VCaP (cell line): Measurements from ENCODE around the gene MVD.
A peak's percentile ranks its signal among the peaks of the same experiment; 100 is the strongest.

ENCODE experiments used
- H3K27ac ChIP-seq: fragments of 450-650 bp; 2 replicates; pipeline ENCODE4 v1.5.1; 2017
- CTCF ChIP-seq: fragments of 450-650 bp; conservative IDR thresholded peaks from 2 replicates; pipeline ENCODE4 v1.5.1; 2017; ENCODE audit warnings: mild to moderate bottlenecking, moderate library complexity

MVD gene

GRCh38 chr16:88685156-88686061 lies 22.5 kb upstream of the MVD start:
- TF ChIP-seq CTCF = no peak; the same call in 1 of the 2 replicates
- no peak overlapping the region for H3K27ac ChIP-seq

GRCh38 chr16:88684569-88685155 lies 21.8 kb upstream of the MVD start:
- no peak overlapping the region for H3K27ac ChIP-seq
- TF ChIP-seq CTCF = no peak

DNA sequence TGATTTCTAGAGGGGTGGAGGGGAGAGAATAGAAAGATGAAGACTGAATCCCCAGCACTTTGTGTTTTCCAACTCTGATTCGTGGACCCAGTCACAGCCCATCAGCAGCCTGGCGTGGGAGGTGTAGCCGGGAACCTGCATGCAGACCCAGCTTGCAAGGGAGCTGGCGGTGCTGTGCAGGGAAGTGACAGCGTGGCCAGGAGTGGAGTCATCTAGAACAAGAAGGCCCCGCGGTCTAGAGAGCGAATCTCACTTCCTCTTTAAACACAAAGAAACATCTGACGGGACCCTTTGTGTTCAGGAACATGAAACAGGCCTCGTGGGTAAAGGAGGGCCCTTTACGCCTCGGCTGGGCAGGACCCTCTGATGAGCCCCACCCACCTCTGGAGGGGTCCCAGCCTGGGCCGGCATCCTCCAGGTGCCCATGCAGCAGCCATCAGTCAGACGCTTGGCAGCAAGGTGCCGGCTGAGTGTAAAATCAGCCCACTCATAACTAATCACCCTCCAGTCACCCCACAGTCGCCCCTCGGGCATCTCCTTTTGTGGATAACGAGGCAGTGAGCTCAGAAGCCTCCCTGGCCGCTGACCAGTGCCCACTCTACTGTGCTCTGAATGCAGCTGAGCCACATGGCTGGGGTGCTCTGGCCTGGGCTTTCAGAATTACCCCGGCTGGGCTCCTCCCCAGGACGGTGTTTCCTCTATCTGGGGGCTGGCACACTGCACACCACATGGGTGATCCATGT lies 19.0 kb upstream of the MVD start:
- H3K27ac ChIP-seq = no peak overlapping the region

GRCh38 chr16:88681084-88681680 lies 18.3 kb upstream of the MVD start:
- peak; percentile 59 for TF ChIP-seq CTCF
- H3K27ac ChIP-seq = no peak overlapping the region

More for the DNA sequence above, 19.0 kb upstream of the MVD start:
- TF ChIP-seq CTCF = no peak

DNA sequence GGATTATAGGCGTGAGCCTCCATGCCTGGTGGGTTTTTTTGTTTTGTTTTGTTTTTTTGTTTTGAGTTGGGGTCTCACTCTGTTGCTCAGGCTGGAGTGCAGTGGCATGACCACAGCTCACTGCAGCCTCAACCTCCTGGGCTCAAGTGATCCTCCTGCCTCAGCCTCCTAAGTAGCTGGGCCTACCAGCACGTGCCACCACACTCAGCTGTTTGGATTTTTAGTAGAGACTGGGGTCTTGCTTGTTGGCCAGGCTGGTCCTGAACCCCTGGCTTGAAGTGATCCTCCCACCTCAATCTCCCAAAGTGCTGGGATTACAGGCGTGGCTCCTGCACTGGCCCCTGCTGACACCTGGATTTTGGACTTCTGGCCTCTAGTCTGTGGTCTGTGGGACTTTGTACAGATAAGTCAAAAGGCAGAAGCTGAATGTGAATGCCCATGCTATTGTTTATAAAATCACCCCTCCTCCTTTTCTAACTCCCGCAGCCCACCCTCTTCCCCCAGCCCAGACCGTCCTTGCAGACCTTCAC lies 17.7 kb upstream of the MVD start:
- no peak overlapping the region for H3K27ac ChIP-seq
- TF ChIP-seq CTCF = no peak

DNA sequence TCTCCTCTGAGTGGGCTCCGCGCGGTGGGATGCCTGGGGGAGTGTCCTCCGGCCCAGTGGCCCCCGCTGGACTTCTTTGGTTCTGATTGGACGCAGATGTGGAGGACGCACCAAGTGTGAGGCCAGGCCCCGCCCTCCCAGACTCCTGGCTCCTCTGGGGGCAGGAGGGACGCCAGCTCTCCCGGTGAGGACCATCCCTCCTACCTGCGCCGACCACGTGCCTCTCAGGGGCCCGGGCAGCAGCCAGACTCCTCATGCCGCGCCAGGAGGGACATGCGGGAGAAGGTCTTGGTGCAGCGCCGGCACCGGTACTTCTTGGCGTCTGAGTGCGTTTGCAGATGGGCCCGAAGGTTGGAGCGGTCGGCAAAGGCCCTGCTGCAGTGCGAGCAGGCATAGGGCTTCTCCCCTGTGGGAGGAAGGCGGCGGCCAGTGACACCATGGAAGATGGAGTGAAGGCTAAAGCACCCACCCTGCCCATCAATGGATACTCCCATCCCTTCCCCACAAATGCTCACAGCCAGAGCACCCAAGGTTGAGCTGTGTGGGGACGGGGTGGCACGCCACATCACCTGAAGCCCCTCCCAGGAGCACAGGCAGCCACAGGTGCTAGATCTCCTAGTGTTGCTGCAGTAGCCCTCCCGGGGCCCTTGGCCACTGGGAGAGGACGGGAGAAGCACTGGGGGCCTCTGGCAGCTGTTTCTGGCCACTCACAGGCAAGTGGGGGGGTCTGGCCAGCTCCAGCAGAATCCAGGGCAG lies 15.5 kb upstream of the MVD start:
- H3K27ac ChIP-seq = no peak overlapping the region
- no peak for TF ChIP-seq CTCF
